Gastroesophageal sphincter (tissue), 3 donors: ENCODE measurements around the gene PPM1H.

Source experiments
- EP300 ChIP-seq: sonication (generic); formaldehyde crosslinking; IDR thresholded peaks from one replicate; pipeline ENCODE4 v1.6.1; 2017; ENCODE audit warnings: antibody characterized with exemption, mild to moderate bottlenecking
- POLR2A ChIP-seq, 2 donors: fragments of 450-650 bp; IDR thresholded peaks; one replicate each; pipeline ENCODE4 v1.6.1; 2017; ENCODE audit warnings: antibody characterized with exemption in 2 of 2, mild to moderate bottlenecking in 2 of 2, moderate library complexity in 1 of 2
- TF ChIP-seq, protein P1 (sequence below), 4 experiments: fragments of 200-600 bp in 2 of 4; fragments of 450-650 bp in 2 of 4; sonication (generic) in 1 of 4; IDR thresholded peaks; one replicate each; pipeline ENCODE4 v1.5.1; 2017 to 2019; ENCODE audit warnings: antibody characterized with exemption in 4 of 4, mild to moderate bottlenecking in 2 of 4, moderate library complexity in 2 of 4

DNA sequence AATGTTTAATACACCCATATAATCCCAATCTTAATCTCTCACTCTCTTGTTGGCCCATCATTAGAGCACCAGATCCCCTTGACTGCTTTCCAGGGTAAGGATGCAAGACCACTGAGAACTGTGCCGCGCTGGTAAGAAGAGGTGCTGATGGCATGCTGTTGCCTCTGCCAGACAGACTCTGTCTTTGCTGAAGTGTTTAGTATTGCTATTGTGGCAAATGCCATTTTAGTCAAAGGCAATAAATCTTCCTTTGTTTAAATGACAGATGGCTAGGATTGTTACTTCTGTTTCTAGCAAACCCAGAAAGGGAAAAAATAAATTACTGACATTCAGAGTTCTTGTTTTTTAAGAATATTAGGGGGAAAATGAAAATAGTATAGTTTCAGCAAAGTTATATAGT, 316.0 kb downstream of the PPM1H start:
- TF ChIP-seq, protein P1, sequence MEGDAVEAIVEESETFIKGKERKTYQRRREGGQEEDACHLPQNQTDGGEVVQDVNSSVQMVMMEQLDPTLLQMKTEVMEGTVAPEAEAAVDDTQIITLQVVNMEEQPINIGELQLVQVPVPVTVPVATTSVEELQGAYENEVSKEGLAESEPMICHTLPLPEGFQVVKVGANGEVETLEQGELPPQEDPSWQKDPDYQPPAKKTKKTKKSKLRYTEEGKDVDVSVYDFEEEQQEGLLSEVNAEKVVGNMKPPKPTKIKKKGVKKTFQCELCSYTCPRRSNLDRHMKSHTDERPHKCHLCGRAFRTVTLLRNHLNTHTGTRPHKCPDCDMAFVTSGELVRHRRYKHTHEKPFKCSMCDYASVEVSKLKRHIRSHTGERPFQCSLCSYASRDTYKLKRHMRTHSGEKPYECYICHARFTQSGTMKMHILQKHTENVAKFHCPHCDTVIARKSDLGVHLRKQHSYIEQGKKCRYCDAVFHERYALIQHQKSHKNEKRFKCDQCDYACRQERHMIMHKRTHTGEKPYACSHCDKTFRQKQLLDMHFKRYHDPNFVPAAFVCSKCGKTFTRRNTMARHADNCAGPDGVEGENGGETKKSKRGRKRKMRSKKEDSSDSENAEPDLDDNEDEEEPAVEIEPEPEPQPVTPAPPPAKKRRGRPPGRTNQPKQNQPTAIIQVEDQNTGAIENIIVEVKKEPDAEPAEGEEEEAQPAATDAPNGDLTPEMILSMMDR (IDR thresholded peaks at IDR 0.05): no peak
- TF ChIP-seq POLR2A (IDR thresholded peaks at IDR 0.05) (no peak), EP300 (no peak)
